Measurements from ENCODE around the gene ABCG1.

- no peak for TF ChIP-seq POLR2A (IDR thresholded peaks at IDR 0.05)
- TF ChIP-seq, protein P1, sequence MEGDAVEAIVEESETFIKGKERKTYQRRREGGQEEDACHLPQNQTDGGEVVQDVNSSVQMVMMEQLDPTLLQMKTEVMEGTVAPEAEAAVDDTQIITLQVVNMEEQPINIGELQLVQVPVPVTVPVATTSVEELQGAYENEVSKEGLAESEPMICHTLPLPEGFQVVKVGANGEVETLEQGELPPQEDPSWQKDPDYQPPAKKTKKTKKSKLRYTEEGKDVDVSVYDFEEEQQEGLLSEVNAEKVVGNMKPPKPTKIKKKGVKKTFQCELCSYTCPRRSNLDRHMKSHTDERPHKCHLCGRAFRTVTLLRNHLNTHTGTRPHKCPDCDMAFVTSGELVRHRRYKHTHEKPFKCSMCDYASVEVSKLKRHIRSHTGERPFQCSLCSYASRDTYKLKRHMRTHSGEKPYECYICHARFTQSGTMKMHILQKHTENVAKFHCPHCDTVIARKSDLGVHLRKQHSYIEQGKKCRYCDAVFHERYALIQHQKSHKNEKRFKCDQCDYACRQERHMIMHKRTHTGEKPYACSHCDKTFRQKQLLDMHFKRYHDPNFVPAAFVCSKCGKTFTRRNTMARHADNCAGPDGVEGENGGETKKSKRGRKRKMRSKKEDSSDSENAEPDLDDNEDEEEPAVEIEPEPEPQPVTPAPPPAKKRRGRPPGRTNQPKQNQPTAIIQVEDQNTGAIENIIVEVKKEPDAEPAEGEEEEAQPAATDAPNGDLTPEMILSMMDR (IDR thresholded peaks at IDR 0.05) = no peak
Observed at GRCh38 chr21:42203936-42204335, 15.0 kb upstream of the ABCG1 start.

Measured in heart left ventricle (tissue), 13 donors.